Measurements from ENCODE around the gene CCDC195. TPM values are rescaled to one million over a fixed set of nuclear protein-coding genes. Genes with fewer than 3 reads are reported as not detected.
A peak's percentile ranks its signal among the peaks of the same experiment; 100 is the strongest.

Gene CCDC195, protein sequence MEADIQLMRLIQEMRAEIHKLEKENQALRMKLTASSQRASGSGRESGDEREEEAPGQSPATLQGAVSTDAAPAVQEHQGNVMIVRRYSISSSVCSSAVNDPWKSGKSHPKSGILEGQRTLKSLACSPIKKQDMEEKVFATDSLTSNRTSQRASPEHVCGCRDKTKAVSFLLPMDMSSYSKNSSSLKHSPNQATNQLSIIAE
- not detected in 2 replicates for total RNA-seq

DNA sequence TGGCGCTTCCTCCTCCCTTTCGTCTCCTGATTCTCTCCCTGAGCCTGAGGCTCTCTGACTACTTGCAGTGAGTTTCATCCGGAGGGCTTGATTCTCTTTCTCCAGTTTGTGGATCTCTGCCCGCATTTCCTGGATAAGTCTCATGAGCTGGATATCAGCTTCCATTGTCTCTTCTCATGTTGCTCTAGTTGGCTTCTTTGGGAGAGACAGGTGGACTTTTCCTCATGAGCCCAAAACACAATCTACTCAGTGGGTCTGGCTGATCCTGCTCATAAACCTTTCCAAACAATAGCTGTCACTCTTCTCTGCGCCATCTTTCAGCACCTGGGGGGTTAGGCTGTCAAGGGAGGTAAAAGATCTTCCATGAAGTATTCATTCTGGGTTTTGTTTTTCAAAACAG lies at the start of gene CCDC195:
Gene CCDC195 (minus strand): TSS at position 165 of the 400 bp plus-strand sequence. CDS start 0 bp downstream, at position 165.
- TF ChIP-seq, protein P1, sequence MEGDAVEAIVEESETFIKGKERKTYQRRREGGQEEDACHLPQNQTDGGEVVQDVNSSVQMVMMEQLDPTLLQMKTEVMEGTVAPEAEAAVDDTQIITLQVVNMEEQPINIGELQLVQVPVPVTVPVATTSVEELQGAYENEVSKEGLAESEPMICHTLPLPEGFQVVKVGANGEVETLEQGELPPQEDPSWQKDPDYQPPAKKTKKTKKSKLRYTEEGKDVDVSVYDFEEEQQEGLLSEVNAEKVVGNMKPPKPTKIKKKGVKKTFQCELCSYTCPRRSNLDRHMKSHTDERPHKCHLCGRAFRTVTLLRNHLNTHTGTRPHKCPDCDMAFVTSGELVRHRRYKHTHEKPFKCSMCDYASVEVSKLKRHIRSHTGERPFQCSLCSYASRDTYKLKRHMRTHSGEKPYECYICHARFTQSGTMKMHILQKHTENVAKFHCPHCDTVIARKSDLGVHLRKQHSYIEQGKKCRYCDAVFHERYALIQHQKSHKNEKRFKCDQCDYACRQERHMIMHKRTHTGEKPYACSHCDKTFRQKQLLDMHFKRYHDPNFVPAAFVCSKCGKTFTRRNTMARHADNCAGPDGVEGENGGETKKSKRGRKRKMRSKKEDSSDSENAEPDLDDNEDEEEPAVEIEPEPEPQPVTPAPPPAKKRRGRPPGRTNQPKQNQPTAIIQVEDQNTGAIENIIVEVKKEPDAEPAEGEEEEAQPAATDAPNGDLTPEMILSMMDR (IDR thresholded peaks at IDR 0.05; ENCODE audit: extremely low read depth, low read depth, low read length): no peak
- Histone ChIP-seq H3K27ac (ENCODE audit: low read depth, low read length) (no peak within 1 kb of the TSS), H3K4me1 (ENCODE audit: insufficient read depth, low read length) (no peaks in the 10 kb centered on the region), H3K36me3 (ENCODE audit: insufficient read depth, low read length) (no peaks in the 10 kb centered on the region), H3K27me3 (ENCODE audit: insufficient read depth, low read length) (no peaks in the 10 kb centered on the region), H4K20me1 (ENCODE audit: insufficient read depth, low read length) (no peaks in the 10 kb centered on the region), H3K4me3 (ENCODE audit: insufficient read depth, low read length) (no peak within 1 kb of the TSS), H3K4me2 (ENCODE audit: insufficient read depth, low read length) (no peak within 1 kb of the TSS), H3K9me3 (ENCODE audit: low read depth, low read length) (no peaks in the 10 kb centered on the region), H3K79me2 (ENCODE audit: insufficient read depth, low read length) (no peaks in the 10 kb centered on the region), H2AFZ (ENCODE audit: low read length) (no peak within 1 kb of the TSS)
- DNase-seq (ENCODE audit: insufficient read length, low spot score, missing footprints): no peak

DNA sequence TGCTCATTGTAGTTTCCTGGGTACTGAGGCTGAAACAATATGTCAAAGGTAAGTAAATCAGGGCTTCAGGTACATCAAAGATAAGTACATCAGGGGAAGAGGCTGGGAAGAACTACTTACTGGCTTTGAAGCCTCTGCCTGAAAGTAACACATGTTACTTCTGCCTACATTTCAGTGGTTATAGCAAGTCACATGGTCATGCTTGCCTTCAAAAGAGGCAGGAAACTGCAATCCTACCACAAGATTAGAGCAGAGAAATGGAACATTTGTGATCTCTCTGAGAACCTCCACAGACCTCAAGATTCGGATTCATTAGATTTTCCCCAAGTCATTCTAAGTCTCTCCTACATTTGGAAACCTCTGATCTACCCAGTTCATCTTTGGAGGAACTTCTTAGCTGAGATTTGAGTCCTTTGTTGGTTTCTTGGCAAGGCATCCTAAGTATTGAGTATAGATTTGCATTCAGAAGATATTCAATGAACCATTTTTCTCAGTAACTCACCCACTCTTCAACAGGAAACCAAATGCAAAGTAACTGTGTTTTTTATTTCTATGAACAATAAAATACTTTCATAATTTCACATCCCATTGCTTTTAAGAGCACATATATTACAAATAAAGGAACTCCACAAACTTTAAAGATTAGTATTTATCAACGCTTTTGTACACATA lies 48.5 kb upstream of the CCDC195 start:
- Histone ChIP-seq H3K4me1 (ENCODE audit: insufficient read depth, low read length) (no peaks in the 10 kb centered on the region), H3K27ac (ENCODE audit: low read depth, low read length) (no peak overlapping the region), H3K4me3 (ENCODE audit: insufficient read depth, low read length) (no peak overlapping the region), H3K4me2 (ENCODE audit: insufficient read depth, low read length) (no peak overlapping the region), H3K27me3 (ENCODE audit: insufficient read depth, low read length) (no peaks in the 10 kb centered on the region), H2AFZ (ENCODE audit: low read length) (no peak overlapping the region), H3K79me2 (ENCODE audit: insufficient read depth, low read length) (no peaks in the 10 kb centered on the region), H3K9me3 (ENCODE audit: low read depth, low read length) (no peaks in the 10 kb centered on the region), H3K36me3 (ENCODE audit: insufficient read depth, low read length) (peaks cover 83% of the 10 kb centered on the region), H4K20me1 (ENCODE audit: insufficient read depth, low read length) (no peaks in the 10 kb centered on the region)
- TF ChIP-seq, protein P1 (IDR thresholded peaks at IDR 0.05; ENCODE audit: extremely low read depth, low read depth, low read length): no peak
- DNase-seq (ENCODE audit: insufficient read length, low spot score, missing footprints): peak; percentile 42

- DNase-seq (ENCODE audit: insufficient read length, low spot score, missing footprints): no peak
- TF ChIP-seq, protein P1 (IDR thresholded peaks at IDR 0.05; ENCODE audit: extremely low read depth, low read depth, low read length): no peak
- Histone ChIP-seq H3K27ac (ENCODE audit: low read depth, low read length) (no peak overlapping the region), H4K20me1 (ENCODE audit: insufficient read depth, low read length) (no peaks in the 10 kb centered on the region), H2AFZ (ENCODE audit: low read length) (no peak overlapping the region), H3K4me1 (ENCODE audit: insufficient read depth, low read length) (peaks cover 10% of the 10 kb centered on the region), H3K36me3 (ENCODE audit: insufficient read depth, low read length) (peaks cover 43% of the 10 kb centered on the region), H3K27me3 (ENCODE audit: insufficient read depth, low read length) (no peaks in the 10 kb centered on the region), H3K79me2 (ENCODE audit: insufficient read depth, low read length) (no peaks in the 10 kb centered on the region), H3K9me3 (ENCODE audit: low read depth, low read length) (peaks cover 6% of the 10 kb centered on the region), H3K4me3 (ENCODE audit: insufficient read depth, low read length) (no peak overlapping the region), H3K4me2 (ENCODE audit: insufficient read depth, low read length) (no peak overlapping the region)
These were observed 41.9 kb upstream of the CCDC195 start for GRCh38 chr2:224757934-224758548.
